Glomerular visceral epithelial cell (primary cell): ENCODE data around the gene FUT2.
"Not testable (repeated sequence)": the region's sequence is repeated elsewhere in the genome, so short reads cannot be mapped to it uniquely, and the experiment has no call there.

ENCODE experiments used
- DNase-seq: peaks from one replicate; pipeline ENCODE4 v3.0.0-alpha.2; 2016; ENCODE audit errors: extremely low spot score

Gene FUT2

GRCh38 chr19:48695743-48696352 is at the start of gene FUT2:
FUT2 (plus strand) TSS chr19:48695971; CDS start chr19:48702957, 6,986 bp downstream.
- DNase-seq: no peak

- DNase-seq: peak; percentile 88
These were observed 49.6 kb upstream of the FUT2 start, which contains the start of gene CA11 for GRCh38 chr19:48646001-48646721. CA11 (minus strand) TSS chr19:48646187; CDS start chr19:48645632, 555 bp downstream.

GRCh38 chr19:48646722-48647216 is 49.0 kb upstream of the FUT2 start:
- no peak for DNase-seq

GRCh38 chr19:48648134-48648533 is 47.6 kb upstream of the FUT2 start:
- no peak for DNase-seq

GRCh38 chr19:48650974-48651682 is 44.6 kb upstream of the FUT2 start:
- DNase-seq: no peak

GRCh38 chr19:48651683-48652048 is 44.1 kb upstream of the FUT2 start:
- DNase-seq: no peak

GRCh38 chr19:48654299-48655059 is 41.3 kb upstream of the FUT2 start:
- DNase-seq: no peak

GRCh38 chr19:48656840-48657474 is 38.8 kb upstream of the FUT2 start:
- DNase-seq: peak; percentile 62

- not testable (repeated sequence) for DNase-seq
These were observed 37.9 kb upstream of the FUT2 start for GRCh38 chr19:48657828-48658227.

- DNase-seq: no peak
These were observed 37.3 kb upstream of the FUT2 start for GRCh38 chr19:48658483-48658882.

- no peak for DNase-seq
These were observed 36.0 kb upstream of the FUT2 start for GRCh38 chr19:48659768-48660167.

- DNase-seq: peak; percentile 91
These were observed 34.7 kb upstream of the FUT2 start for GRCh38 chr19:48660852-48661710.

- no peak for DNase-seq
These were observed 34.1 kb upstream of the FUT2 start for GRCh38 chr19:48661711-48662090.

GRCh38 chr19:48663667-48664066 is 32.1 kb upstream of the FUT2 start:
- DNase-seq: no peak

GRCh38 chr19:48664476-48664875 is 31.3 kb upstream of the FUT2 start:
- no peak for DNase-seq

GRCh38 chr19:48665786-48666185 is 30.0 kb upstream of the FUT2 start:
- DNase-seq: no peak

- DNase-seq: no peak
These were observed 27.4 kb upstream of the FUT2 start for GRCh38 chr19:48668332-48668731.

- DNase-seq: no peak
These were observed 27.0 kb upstream of the FUT2 start for GRCh38 chr19:48668761-48669160.

- DNase-seq: no peak
These were observed 25.7 kb upstream of the FUT2 start for GRCh38 chr19:48669903-48670668.
